Esophagus muscularis mucosa (tissue), 4 donors: ENCODE results near the gene TTC39C. TPM values are rescaled to one million over a fixed set of nuclear protein-coding genes. Genes with fewer than 3 reads are reported as not detected.
"Not testable (repeated sequence)": the region's sequence is repeated elsewhere in the genome, so short reads cannot be mapped to it uniquely, and the experiment has no call there.

Source experiments
- DNase-seq: peaks from one replicate; pipeline ENCODE4 v3.0.0-alpha.2; 2017; ENCODE audit errors: extremely low spot score
- H3K27ac ChIP-seq, 4 donors: fragments of 200-600 bp; sonication (generic); replicated peaks in 1 of 4; 1 replicate in 3 of 4; 2 replicates in 1 of 4; pipeline ENCODE4 v1.5.1; 2016 to 2019; ENCODE audit warnings: mild to moderate bottlenecking in 1 of 4
- H3K27me3 ChIP-seq, 4 donors: fragments of 200-600 bp; sonication (generic); one replicate each; pipeline versions ENCODE4 v1.5.1 to v1.6.0; 2016 to 2019
- H3K36me3 ChIP-seq, 4 donors: fragments of 200-600 bp; sonication (generic); one replicate each; pipeline ENCODE4 v1.5.1; 2016 to 2019
- H3K4me1 ChIP-seq, 4 donors: fragments of 200-600 bp; sonication (generic); one replicate each; pipeline ENCODE4 v1.5.1; 2016 to 2019
- H3K4me3 ChIP-seq, 4 donors: fragments of 200-600 bp; sonication (generic); 1 replicate in 2 of 4; 2 replicates in 2 of 4; pipeline ENCODE4 v1.5.1; 2016 to 2019; ENCODE audit warnings: mild to moderate bottlenecking in 4 of 4, moderate library complexity in 1 of 4
- H3K9me3 ChIP-seq, 4 donors: fragments of 200-600 bp; sonication (generic); 1 replicate in 3 of 4; 2 replicates in 1 of 4; pipeline ENCODE4 v1.5.1; 2016 to 2019
- EP300 ChIP-seq: sonication (generic); formaldehyde crosslinking; IDR thresholded peaks from one replicate; pipeline ENCODE4 v1.6.1; 2017; ENCODE audit warnings: antibody characterized with exemption
- POLR2A ChIP-seq: fragments of 450-650 bp; IDR thresholded peaks from one replicate; pipeline ENCODE4 v1.6.1; 2017; ENCODE audit warnings: antibody characterized with exemption, moderate library complexity, mild to moderate bottlenecking, low read depth
- POLR2AphosphoS5 ChIP-seq, 2 donors: sonication (generic); formaldehyde crosslinking; IDR thresholded peaks; one replicate each; pipeline ENCODE4 v1.6.1; 2017; ENCODE audit warnings: antibody characterized with exemption in 2 of 2
- WGBS: methylation state at CpG from one replicate; pipeline ENCODE4 v1.1.5; 2018; 5-methylcytosine and 5-hydroxymethylcytosine counted together
- intact Hi-C: fragments of 100-400 bp; cut with DNase I; formaldehyde crosslinking; loops from one replicate; pipeline ENCODE4 v1.15.1; 2023
- total RNA-seq, 4 donors: library from RNA; depleted of rRNA; stranded (reverse); fragments of >200 nt; gene quantifications; one replicate each; pipeline versions ENCODE4 v1.1.0 to v1.2.1, GENCODE V29; 2016
- TF ChIP-seq, protein P1 (sequence below), 3 experiments: fragments of 200-600 bp in 2 of 3; fragments of 450-650 bp in 1 of 3; sonication (generic) in 2 of 3; IDR thresholded peaks; one replicate each; pipeline ENCODE4 v1.5.1; 2017 to 2019; ENCODE audit warnings: antibody characterized with exemption in 3 of 3, mild to moderate bottlenecking in 2 of 3, moderate library complexity in 1 of 3

The TTC39C gene
- total RNA-seq, 4 donors from 2014 or later, result 32.3 to 45.4 (median 34.8) TPM

DNA sequence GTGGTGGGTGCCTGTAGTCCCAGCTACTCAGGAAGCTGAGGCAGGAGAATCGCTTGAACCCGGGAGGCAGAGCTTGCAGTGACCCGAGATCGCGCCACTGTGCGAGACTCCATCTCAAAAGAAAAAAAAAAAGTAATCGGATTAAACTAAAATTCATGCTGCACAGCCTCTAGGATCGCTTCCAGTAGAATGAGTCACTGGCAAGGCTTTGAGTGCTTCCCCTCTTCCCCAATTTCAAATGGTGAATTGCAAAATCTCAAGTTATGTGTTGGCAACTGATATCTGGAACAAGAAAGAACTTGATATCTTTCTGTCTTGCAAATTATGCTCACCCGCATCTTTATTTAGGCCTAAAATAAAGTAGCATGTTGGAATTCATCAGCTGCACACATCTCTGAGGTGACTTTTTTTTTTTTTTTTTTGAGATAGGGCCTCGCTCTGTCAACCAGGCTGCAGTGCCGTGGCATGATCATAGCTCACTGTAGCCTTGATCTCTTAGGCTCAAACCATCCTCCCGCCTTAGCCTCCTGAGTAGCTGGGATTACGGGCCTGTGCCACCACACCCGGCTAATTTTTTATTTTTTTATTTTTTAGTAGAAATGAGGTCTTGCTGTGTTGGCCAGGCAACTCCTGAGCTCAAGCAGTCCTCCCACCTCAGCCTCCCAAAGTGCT lies 12.7 kb downstream of the TTC39C start:
- DNase-seq, result no peak
- TF ChIP-seq, protein P1, sequence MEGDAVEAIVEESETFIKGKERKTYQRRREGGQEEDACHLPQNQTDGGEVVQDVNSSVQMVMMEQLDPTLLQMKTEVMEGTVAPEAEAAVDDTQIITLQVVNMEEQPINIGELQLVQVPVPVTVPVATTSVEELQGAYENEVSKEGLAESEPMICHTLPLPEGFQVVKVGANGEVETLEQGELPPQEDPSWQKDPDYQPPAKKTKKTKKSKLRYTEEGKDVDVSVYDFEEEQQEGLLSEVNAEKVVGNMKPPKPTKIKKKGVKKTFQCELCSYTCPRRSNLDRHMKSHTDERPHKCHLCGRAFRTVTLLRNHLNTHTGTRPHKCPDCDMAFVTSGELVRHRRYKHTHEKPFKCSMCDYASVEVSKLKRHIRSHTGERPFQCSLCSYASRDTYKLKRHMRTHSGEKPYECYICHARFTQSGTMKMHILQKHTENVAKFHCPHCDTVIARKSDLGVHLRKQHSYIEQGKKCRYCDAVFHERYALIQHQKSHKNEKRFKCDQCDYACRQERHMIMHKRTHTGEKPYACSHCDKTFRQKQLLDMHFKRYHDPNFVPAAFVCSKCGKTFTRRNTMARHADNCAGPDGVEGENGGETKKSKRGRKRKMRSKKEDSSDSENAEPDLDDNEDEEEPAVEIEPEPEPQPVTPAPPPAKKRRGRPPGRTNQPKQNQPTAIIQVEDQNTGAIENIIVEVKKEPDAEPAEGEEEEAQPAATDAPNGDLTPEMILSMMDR (IDR thresholded peaks at IDR 0.05), result no peak
- TF ChIP-seq POLR2AphosphoS5 (IDR thresholded peaks at IDR 0.05), result peak in 1 of 2 donors; percentile 45
- Histone ChIP-seq H3K4me1 (peaks cover 0 to 22% (median 19%) of the 10 kb centered on the region in 4 donors), H3K4me3 (no peak overlapping the region), H3K27me3 (no peaks in the 10 kb centered on the region), H3K27ac (peak overlapping the region in 3 of 4 donors; percentile 35 to 53 (median 48)), H3K36me3 (peaks cover 0 to 11% (median 2%) of the 10 kb centered on the region in 4 donors), H3K9me3 (no peaks in the 10 kb centered on the region)
- WGBS, result 61% methylated on average over 14 of the region's 14 CpGs
- intact Hi-C loops, result loop anchor here (10.0 kb wide), 1 partner anchor 48 kb away; no protein-coding TSS in a partner anchor

- WGBS, result 92% methylated on average over 13 of the region's 13 CpGs
- peaks cover 0 to 18% (median 17%) of the 10 kb centered on the region in 4 donors for H3K4me1 ChIP-seq
- H3K4me3 ChIP-seq, H3K9me3 ChIP-seq, H3K27ac ChIP-seq, H3K27me3 ChIP-seq, DNase-seq, H3K36me3 ChIP-seq: not testable (repeated sequence)
- intact Hi-C loops, result loop anchor here (10.0 kb wide), 1 partner anchor 46 kb away; no protein-coding TSS in a partner anchor
Measured at GRCh38 chr18:24028946-24029345, 14.4 kb downstream of the TTC39C start.

GRCh38 chr18:24031318-24031717 lies 16.8 kb downstream of the TTC39C start:
- H3K4me1 ChIP-seq, result peaks cover 0 to 18% (median 17%) of the 10 kb centered on the region in 4 donors
- whole genome bisulfite sequencing, result 98% methylated on average over 3 of the region's 3 CpGs
- H3K4me3 ChIP-seq, result no peak overlapping the region
- DNase-seq, result no peak
- TF ChIP-seq POLR2AphosphoS5 (IDR thresholded peaks at IDR 0.05), result no peak
- TF ChIP-seq POLR2A, result no peak
- TF ChIP-seq, protein P1 (IDR thresholded peaks at IDR 0.05), result no peak
- H3K36me3 ChIP-seq, result no peaks in the 10 kb centered on the region
- H3K27ac ChIP-seq, result no peak overlapping the region
- intact Hi-C loops, result no loop called here
- no peaks in the 10 kb centered on the region for H3K9me3 ChIP-seq
- H3K27me3 ChIP-seq, result no peaks in the 10 kb centered on the region

- Histone ChIP-seq H3K27ac (no peak overlapping the region), H3K36me3 (no peaks in the 10 kb centered on the region), H3K27me3 (no peaks in the 10 kb centered on the region), H3K4me1 (peaks cover 0 to 13% (median 11%) of the 10 kb centered on the region in 4 donors), H3K4me3 (no peak overlapping the region), H3K9me3 (no peaks in the 10 kb centered on the region)
- WGBS, result 98% methylated on average over 6 of the region's 6 CpGs
- DNase-seq, result no peak
- intact Hi-C loops, result no loop called here
- TF ChIP-seq POLR2A, result no peak
Measured at GRCh38 chr18:24031916-24032315, 17.4 kb downstream of the TTC39C start.

DNA sequence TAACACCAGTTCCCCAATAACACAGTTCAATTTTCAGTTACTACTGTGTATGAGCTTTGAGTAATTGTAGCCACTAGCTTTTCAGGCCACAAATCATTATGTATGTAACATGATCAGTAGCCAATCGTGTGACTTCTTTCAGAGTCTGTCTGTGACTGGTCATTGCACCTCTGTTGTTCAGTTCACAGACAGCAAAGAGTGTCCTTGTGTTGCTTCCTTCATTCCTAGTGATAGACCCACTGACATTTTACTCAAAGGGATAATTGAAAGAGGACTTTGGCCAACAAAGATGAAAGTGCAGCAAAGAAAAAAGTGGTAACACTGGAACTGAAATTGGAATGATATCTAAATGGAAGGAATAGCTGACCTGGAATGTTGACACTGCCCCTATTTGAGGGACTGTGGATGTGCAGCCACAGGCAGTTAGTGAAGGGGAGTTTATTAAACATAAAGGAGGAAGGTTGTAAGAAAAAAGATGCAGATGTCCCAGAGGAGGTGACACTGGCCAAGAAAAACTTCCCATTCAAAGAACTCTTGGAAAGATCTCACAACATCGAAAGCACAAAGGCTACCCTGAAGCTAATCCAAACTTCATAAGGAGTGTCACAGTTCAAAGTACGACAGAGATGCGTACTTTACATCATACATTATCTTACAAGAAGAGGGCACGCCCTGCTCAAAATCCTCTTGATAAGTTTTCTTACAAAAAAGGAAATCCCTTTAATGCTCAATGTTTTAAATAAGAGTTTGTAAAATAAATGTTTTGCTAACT lies 19.3 kb downstream of the TTC39C start:
- no peaks in the 10 kb centered on the region for H3K9me3 ChIP-seq

More for the DNA sequence above, 19.3 kb downstream of the TTC39C start:
- TF ChIP-seq, protein P1 (IDR thresholded peaks at IDR 0.05), result no peak
- no peak for TF ChIP-seq POLR2A
- no peak for TF ChIP-seq POLR2AphosphoS5 (IDR thresholded peaks at IDR 0.05)
- no peak for TF ChIP-seq EP300
- no peaks in the 10 kb centered on the region for H3K27me3 ChIP-seq
- no peak overlapping the region for H3K4me3 ChIP-seq
- no peaks in the 10 kb centered on the region for H3K4me1 ChIP-seq
- H3K27ac ChIP-seq, result no peak overlapping the region
- DNase-seq, result no peak
- H3K36me3 ChIP-seq, result no peaks in the 10 kb centered on the region
- intact Hi-C loops, result no loop called here
- WGBS, result 74% methylated on average over 5 of the region's 5 CpGs
